Esophagus muscularis mucosa (tissue), 3 donors: ENCODE data around the gene HDAC4.

ENCODE experiments used
- CTCF ChIP-seq, 3 experiments: fragments of 200-600 bp in 2 of 3; fragments of 450-650 bp in 1 of 3; sonication (generic) in 2 of 3; IDR thresholded peaks; one replicate each; pipeline ENCODE4 v1.5.1; 2017 to 2019; ENCODE audit warnings: antibody characterized with exemption in 3 of 3, mild to moderate bottlenecking in 2 of 3, moderate library complexity in 1 of 3
- POLR2AphosphoS5 ChIP-seq, 2 donors: sonication (generic); formaldehyde crosslinking; IDR thresholded peaks; one replicate each; pipeline ENCODE4 v1.6.1; 2017; ENCODE audit warnings: antibody characterized with exemption in 2 of 2

GRCh38 chr2:239246723-239247122 is 154.1 kb downstream of the HDAC4 start:
- no peak for TF ChIP-seq CTCF (IDR thresholded peaks at IDR 0.05)
- no peak for TF ChIP-seq POLR2AphosphoS5 (IDR thresholded peaks at IDR 0.05)
